ENCODE data around the gene SIPA1L3. TPM values are rescaled to one million over a fixed set of nuclear protein-coding genes. Genes with fewer than 3 reads are reported as not detected.

The SIPA1L3 gene
- total RNA-seq, 2 donors from 2014 or later: 42.8 to 48.2 TPM

GRCh38 chr19:38015216-38015615 lies 108.2 kb downstream of the SIPA1L3 start:
- no peaks in the 10 kb centered on the region for H3K9me3 Mint-ChIP-seq

DNA sequence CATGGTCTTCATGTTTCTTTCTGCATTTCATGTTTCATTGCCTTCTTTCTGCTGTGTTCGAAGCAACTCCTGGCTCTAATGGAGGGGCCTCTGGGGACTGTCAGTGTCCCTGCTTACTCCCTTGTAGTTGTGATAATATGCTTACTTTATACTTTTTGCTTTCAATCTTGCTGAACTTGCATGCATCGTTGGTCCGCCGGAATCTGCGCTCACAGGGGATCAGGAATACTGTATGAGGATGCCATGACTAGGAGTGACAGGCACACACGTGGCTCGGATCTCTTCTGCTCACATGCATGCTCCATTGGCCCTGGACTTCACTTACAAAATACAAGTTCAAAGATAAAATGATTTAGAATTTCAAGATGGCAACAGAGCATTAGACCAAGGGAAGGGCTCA lies 108.8 kb downstream of the SIPA1L3 start:
- Histone ChIP-seq H3K9ac (ENCODE audit: extremely low read depth, low read length, poor library complexity, severe bottlenecking) (no peak overlapping the region), H3K27me3 (ENCODE audit: control insufficient read depth, insufficient read depth, low read length, poor library complexity, severe bottlenecking) (no peaks in the 10 kb centered on the region), H3K27ac (ENCODE audit: low read depth, low read length) (no peak overlapping the region), H3K4me3 (ENCODE audit: low read length) (no peak overlapping the region), H3K9me3 (ENCODE audit: control insufficient read depth, low read length) (no peaks in the 10 kb centered on the region), H3K4me1 (ENCODE audit: control insufficient read depth, insufficient read depth, low read length) (no peaks in the 10 kb centered on the region), H3K36me3 (ENCODE audit: control insufficient read depth, insufficient read depth, low read length) (no peaks in the 10 kb centered on the region)
- Mint-ChIP-seq H3K4me1 (peaks cover 11% of the 10 kb centered on the region), H3K36me3 (ENCODE audit: low read depth) (peaks cover 2% of the 10 kb centered on the region), H3K9me3 (no peaks in the 10 kb centered on the region), H3K4me3 (no peak overlapping the region), H3K27me3 (ENCODE audit: insufficient read depth) (no peaks in the 10 kb centered on the region), H3K27ac (no peak overlapping the region)
- TF ChIP-seq, protein P1, sequence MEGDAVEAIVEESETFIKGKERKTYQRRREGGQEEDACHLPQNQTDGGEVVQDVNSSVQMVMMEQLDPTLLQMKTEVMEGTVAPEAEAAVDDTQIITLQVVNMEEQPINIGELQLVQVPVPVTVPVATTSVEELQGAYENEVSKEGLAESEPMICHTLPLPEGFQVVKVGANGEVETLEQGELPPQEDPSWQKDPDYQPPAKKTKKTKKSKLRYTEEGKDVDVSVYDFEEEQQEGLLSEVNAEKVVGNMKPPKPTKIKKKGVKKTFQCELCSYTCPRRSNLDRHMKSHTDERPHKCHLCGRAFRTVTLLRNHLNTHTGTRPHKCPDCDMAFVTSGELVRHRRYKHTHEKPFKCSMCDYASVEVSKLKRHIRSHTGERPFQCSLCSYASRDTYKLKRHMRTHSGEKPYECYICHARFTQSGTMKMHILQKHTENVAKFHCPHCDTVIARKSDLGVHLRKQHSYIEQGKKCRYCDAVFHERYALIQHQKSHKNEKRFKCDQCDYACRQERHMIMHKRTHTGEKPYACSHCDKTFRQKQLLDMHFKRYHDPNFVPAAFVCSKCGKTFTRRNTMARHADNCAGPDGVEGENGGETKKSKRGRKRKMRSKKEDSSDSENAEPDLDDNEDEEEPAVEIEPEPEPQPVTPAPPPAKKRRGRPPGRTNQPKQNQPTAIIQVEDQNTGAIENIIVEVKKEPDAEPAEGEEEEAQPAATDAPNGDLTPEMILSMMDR (conservative IDR thresholded peaks at IDR 0.05): no peak
- WGBS, 2 experiments (ENCODE audit: insufficient coverage in 1 of 2, insufficient read length in 1 of 2): 98 to 100% methylated on average over 3 to 7 of the region's 7 CpGs
- DNase-seq: no peak

More at GRCh38 chr19:38015216-38015615, 108.2 kb downstream of the SIPA1L3 start:
- H3K4me1 ChIP-seq (ENCODE audit: control insufficient read depth, insufficient read depth, low read length): no peaks in the 10 kb centered on the region
- H3K4me3 Mint-ChIP-seq: no peak overlapping the region
- no peaks in the 10 kb centered on the region for H3K9me3 ChIP-seq (ENCODE audit: control insufficient read depth, low read length)
- 87 to 88% methylated on average over 5 to 6 of the region's 6 CpGs for WGBS, 2 experiments (ENCODE audit: insufficient coverage in 1 of 2, insufficient read length in 1 of 2)
- no peaks in the 10 kb centered on the region for H3K27me3 Mint-ChIP-seq (ENCODE audit: insufficient read depth)
- DNase-seq: no peak
- no peak overlapping the region for H3K27ac ChIP-seq (ENCODE audit: low read depth, low read length)
- H3K27me3 ChIP-seq (ENCODE audit: control insufficient read depth, insufficient read depth, low read length, poor library complexity, severe bottlenecking): no peaks in the 10 kb centered on the region
- H3K9ac ChIP-seq (ENCODE audit: extremely low read depth, low read length, poor library complexity, severe bottlenecking): no peak overlapping the region
- no peak overlapping the region for H3K4me3 ChIP-seq (ENCODE audit: low read length)
- H3K4me1 Mint-ChIP-seq: peaks cover 11% of the 10 kb centered on the region
- no peak overlapping the region for H3K27ac Mint-ChIP-seq
- TF ChIP-seq, protein P1 (conservative IDR thresholded peaks at IDR 0.05): no peak
- H3K36me3 ChIP-seq (ENCODE audit: control insufficient read depth, insufficient read depth, low read length): no peaks in the 10 kb centered on the region
- H3K36me3 Mint-ChIP-seq (ENCODE audit: low read depth): peaks cover 2% of the 10 kb centered on the region

- WGBS, 2 experiments (ENCODE audit: insufficient coverage in 1 of 2, insufficient read length in 1 of 2): 92 to 93% methylated on average over 4 to 6 of the region's 6 CpGs
- Mint-ChIP-seq H3K27ac (no peak overlapping the region), H3K4me3 (no peak overlapping the region), H3K36me3 (ENCODE audit: low read depth) (peaks cover 2% of the 10 kb centered on the region), H3K4me1 (peaks cover 4% of the 10 kb centered on the region), H3K27me3 (ENCODE audit: insufficient read depth) (no peaks in the 10 kb centered on the region), H3K9me3 (no peaks in the 10 kb centered on the region)
- H3K27me3 ChIP-seq (ENCODE audit: control insufficient read depth, insufficient read depth, low read length, poor library complexity, severe bottlenecking): no peaks in the 10 kb centered on the region
- no peak for DNase-seq
- TF ChIP-seq, protein P1 (conservative IDR thresholded peaks at IDR 0.05): no peak
- no peak overlapping the region for H3K27ac ChIP-seq (ENCODE audit: low read depth, low read length)
- H3K9me3 ChIP-seq (ENCODE audit: control insufficient read depth, low read length): no peaks in the 10 kb centered on the region
- no peaks in the 10 kb centered on the region for H3K4me1 ChIP-seq (ENCODE audit: control insufficient read depth, insufficient read depth, low read length)
- H3K9ac ChIP-seq (ENCODE audit: extremely low read depth, low read length, poor library complexity, severe bottlenecking): no peak overlapping the region
- no peak overlapping the region for H3K4me3 ChIP-seq (ENCODE audit: low read length)
- no peaks in the 10 kb centered on the region for H3K36me3 ChIP-seq (ENCODE audit: control insufficient read depth, insufficient read depth, low read length)
These were observed 110.6 kb downstream of the SIPA1L3 start for GRCh38 chr19:38017401-38018151.
